NCI-H446 (cell line): ENCODE data around the gene PRF1.
"Not testable (repeated sequence)": the region's sequence is repeated elsewhere in the genome, so short reads cannot be mapped to it uniquely, and the experiment has no call there.

Source experiments
- DNase-seq, 2 experiments: peaks; one replicate each; lab custom pipeline; 2025; lab: John Stamatoyannopoulos, UW

The PRF1 gene

GRCh38 chr10:70602665-70603448, at the start of gene PRF1:
Gene PRF1, minus strand, starts transcription at chr10:70602741. Its CDS starts 1,839 bp downstream, at chr10:70600902.
- DNase-seq, result no peak

GRCh38 chr10:70651661-70652060, 49.1 kb upstream of the PRF1 start:
- DNase-seq, result no peak

- DNase-seq, result no peak
These were observed 48.2 kb upstream of the PRF1 start for GRCh38 chr10:70650718-70651117.

GRCh38 chr10:70650104-70650503, 47.6 kb upstream of the PRF1 start:
- DNase-seq, result no peak

- no peak for DNase-seq
These were observed 47.0 kb upstream of the PRF1 start for GRCh38 chr10:70649526-70649925.

- no peak for DNase-seq
These were observed 45.9 kb upstream of the PRF1 start for GRCh38 chr10:70648427-70648826.

GRCh38 chr10:70647086-70647485, 44.5 kb upstream of the PRF1 start:
- DNase-seq, result no peak

- DNase-seq, result not testable (repeated sequence)
These were observed 42.4 kb upstream of the PRF1 start for GRCh38 chr10:70644959-70645358.

GRCh38 chr10:70643272-70643671, 40.7 kb upstream of the PRF1 start:
- DNase-seq, result not testable (repeated sequence)

- not testable (repeated sequence) for DNase-seq
These were observed 37.3 kb upstream of the PRF1 start for GRCh38 chr10:70639640-70640383.

GRCh38 chr10:70634515-70634914, 32.0 kb upstream of the PRF1 start:
- DNase-seq, result not testable (repeated sequence)

- no peak for DNase-seq
These were observed 31.5 kb upstream of the PRF1 start for GRCh38 chr10:70634011-70634410.

- not testable (repeated sequence) for DNase-seq
These were observed 29.2 kb upstream of the PRF1 start for GRCh38 chr10:70631735-70632134.

GRCh38 chr10:70629338-70629737, 26.8 kb upstream of the PRF1 start:
- DNase-seq, result no peak

GRCh38 chr10:70626056-70626455, 23.5 kb upstream of the PRF1 start:
- no peak for DNase-seq

GRCh38 chr10:70622981-70623844, 20.7 kb upstream of the PRF1 start:
- no peak for DNase-seq

- DNase-seq, result no peak
These were observed 20.0 kb upstream of the PRF1 start for GRCh38 chr10:70622541-70622940.

GRCh38 chr10:70621503-70622078, 19.1 kb upstream of the PRF1 start:
- no peak for DNase-seq

GRCh38 chr10:70620020-70620289, 17.4 kb upstream of the PRF1 start:
- DNase-seq, result no peak

GRCh38 chr10:70619271-70620019, 16.9 kb upstream of the PRF1 start:
- DNase-seq, result peak in 1 of 2 experiments; percentile 11

- no peak for DNase-seq
These were observed 16.1 kb upstream of the PRF1 start for GRCh38 chr10:70618663-70619062.
